AG09309 (cell line): ENCODE measurements around the gene SEMA3F.

Experiments
- DNase-seq: peaks from one replicate; pipeline ENCODE4 v3.0.0-alpha.2; 2010; ENCODE audit warnings: low read depth
- H3K4me3 ChIP-seq: 2 replicates; pipeline ENCODE4 v1.5.1; 2011; ENCODE audit warnings: mild to moderate bottlenecking, low read depth, low read length, moderate library complexity; ENCODE audit not compliant: control insufficient read depth
- TF ChIP-seq, protein P1 (sequence below): IDR thresholded peaks from 2 replicates; pipeline ENCODE4 v1.5.1; 2011; ENCODE audit warnings: mild to moderate bottlenecking, low read depth, low read length, inconsistent platforms; ENCODE audit not compliant: insufficient read depth, control insufficient read depth; ENCODE audit errors: missing control alignments

The SEMA3F gene

DNA sequence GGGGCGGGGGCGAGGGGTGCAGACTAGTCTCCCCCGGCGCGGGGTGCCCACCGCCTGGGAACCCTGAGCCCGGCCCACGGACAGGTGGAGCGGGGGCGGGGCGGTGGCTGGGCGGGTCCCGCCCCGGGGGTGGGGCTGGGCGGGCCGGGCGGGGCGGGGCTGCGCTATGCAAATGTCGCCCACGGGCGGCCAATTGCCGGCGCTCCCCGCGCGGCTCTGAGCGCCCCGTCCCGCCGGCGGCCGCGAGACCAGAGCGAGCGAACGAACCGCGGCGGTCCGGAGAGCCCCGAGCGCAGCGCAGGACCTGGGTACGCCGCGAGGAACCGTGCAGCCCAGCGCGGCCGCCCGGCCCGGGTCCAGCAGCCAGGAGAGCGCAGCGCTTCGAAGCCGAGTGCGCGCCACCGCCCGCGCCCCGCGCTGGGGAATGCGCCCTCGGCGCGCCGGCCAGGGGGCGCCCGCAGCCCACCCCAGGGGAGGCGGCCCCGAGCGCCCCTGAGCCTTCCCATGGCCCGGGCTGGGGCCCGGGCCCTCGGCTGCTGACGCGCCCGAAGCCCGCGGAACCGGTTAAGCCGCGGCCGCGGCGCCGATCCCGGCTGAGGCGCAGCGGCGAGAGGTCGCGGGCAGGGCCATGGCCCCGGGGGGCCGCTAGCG lies at the start of gene SEMA3F:
TSS of gene SEMA3F (plus strand) at position 485 of the 651 bp plus-strand sequence. CDS start 4,299 bp downstream, outside the sequence.
- DNase-seq, result no peak
- TF ChIP-seq, protein P1, sequence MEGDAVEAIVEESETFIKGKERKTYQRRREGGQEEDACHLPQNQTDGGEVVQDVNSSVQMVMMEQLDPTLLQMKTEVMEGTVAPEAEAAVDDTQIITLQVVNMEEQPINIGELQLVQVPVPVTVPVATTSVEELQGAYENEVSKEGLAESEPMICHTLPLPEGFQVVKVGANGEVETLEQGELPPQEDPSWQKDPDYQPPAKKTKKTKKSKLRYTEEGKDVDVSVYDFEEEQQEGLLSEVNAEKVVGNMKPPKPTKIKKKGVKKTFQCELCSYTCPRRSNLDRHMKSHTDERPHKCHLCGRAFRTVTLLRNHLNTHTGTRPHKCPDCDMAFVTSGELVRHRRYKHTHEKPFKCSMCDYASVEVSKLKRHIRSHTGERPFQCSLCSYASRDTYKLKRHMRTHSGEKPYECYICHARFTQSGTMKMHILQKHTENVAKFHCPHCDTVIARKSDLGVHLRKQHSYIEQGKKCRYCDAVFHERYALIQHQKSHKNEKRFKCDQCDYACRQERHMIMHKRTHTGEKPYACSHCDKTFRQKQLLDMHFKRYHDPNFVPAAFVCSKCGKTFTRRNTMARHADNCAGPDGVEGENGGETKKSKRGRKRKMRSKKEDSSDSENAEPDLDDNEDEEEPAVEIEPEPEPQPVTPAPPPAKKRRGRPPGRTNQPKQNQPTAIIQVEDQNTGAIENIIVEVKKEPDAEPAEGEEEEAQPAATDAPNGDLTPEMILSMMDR, result no peak

DNA sequence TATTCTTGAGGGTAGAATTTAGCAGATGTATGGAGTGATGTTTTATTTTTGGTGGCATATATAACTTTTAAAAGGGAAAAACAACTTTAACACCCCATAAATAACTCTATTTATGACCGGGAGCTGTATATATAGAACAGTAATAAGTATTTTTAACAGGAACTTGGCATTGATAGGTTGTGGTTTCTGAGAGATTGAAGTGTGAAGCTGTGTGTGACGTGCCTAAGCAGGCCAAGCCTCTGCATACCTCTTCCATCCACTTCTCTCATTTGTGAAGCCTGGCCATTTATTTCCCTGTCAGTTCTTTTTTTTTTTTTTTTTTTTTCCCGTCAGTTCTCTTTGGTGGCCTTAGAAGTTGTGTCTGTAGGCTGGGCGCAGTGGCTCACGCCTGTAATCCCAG lies 43.4 kb upstream of the SEMA3F start:
- no peak overlapping the region for H3K4me3 ChIP-seq
- no peak for DNase-seq
- TF ChIP-seq, protein P1, result no peak

More for the DNA sequence above, at the start of gene SEMA3F:
- peak within 1 kb of the TSS; percentile 31 for H3K4me3 ChIP-seq

DNA sequence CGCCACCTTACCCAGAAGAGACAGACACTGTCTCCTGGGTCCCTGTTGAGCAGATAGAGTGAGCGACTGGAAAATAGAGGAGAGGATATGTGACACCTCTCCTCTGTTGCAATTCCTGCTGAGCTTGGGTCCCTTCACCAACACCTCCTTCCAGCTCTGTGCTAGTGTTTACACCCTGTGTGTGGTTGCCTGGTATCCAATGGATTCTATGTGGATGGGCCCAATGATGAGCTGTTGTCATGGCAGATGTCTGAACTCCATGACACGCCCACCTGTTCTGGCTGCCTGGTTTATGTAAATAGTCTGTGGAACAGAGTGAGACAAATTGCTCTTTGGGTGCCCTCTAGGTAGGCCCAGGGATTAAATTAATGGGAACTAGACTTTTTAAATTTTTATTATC lies 42.7 kb upstream of the SEMA3F start:
- no peak overlapping the region for H3K4me3 ChIP-seq
- TF ChIP-seq, protein P1, result no peak
- no peak for DNase-seq

DNA sequence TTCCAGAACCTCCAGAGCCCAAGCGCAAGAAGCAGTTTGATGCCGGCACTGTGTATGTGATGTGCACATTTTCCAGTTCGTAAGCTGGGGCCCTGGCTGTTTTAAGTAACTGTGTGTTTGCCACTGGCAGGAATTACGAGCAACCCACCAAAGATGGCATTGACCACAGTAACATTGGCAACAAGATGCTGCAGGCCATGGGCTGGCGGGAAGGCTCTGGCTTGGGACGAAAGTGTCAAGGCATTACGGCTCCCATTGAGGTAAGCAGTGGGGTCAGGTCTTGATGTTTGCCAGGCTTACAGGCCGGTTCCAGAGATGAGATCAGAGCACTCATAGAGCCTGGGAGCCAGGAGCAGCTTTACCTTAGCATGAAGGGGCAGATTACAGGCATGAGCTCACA lies 38.0 kb upstream of the SEMA3F start:
- no peak for DNase-seq
- no peak overlapping the region for H3K4me3 ChIP-seq
- TF ChIP-seq, protein P1, result no peak

DNA sequence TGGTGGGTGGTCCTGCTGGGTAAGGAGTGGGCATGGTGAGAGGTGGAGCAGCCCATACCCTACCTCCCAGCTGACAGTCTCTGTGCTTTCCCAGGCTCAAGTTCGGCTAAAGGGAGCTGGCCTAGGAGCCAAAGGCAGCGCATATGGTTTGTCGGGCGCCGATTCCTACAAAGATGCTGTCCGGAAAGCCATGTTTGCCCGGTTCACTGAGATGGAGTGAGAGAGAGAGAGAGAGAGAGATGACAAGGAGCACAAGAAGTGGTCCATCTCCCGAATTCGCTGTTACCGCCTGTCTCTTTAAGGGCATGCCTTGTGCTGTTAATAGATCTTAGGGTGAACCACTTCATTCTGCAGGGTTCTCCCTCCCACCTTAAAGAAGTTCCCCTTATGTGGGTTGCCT lies 36.9 kb upstream of the SEMA3F start:
- no peak for DNase-seq
- H3K4me3 ChIP-seq, result no peak overlapping the region
- TF ChIP-seq, protein P1, result no peak

DNA sequence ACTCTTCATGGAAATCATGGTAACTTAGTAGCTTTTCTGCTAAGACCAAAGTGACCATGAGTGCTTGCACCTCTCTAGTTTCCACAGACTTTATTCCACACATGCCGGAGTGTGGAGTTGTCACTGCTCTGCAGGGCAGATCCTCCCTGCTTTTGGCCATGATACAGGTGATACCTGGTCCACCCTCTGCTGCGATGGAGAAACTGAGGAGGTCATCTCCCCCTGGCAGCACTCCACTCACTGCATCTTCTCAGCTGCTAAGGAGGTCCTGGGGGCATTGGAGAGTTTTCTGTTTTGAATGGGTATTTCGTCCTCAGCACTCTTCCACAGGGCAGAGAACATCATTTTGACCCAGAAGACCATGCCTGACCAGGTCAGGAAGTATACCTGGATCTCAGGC lies 35.3 kb upstream of the SEMA3F start:
- no peak overlapping the region for H3K4me3 ChIP-seq
- TF ChIP-seq, protein P1, result no peak
- no peak for DNase-seq

DNA sequence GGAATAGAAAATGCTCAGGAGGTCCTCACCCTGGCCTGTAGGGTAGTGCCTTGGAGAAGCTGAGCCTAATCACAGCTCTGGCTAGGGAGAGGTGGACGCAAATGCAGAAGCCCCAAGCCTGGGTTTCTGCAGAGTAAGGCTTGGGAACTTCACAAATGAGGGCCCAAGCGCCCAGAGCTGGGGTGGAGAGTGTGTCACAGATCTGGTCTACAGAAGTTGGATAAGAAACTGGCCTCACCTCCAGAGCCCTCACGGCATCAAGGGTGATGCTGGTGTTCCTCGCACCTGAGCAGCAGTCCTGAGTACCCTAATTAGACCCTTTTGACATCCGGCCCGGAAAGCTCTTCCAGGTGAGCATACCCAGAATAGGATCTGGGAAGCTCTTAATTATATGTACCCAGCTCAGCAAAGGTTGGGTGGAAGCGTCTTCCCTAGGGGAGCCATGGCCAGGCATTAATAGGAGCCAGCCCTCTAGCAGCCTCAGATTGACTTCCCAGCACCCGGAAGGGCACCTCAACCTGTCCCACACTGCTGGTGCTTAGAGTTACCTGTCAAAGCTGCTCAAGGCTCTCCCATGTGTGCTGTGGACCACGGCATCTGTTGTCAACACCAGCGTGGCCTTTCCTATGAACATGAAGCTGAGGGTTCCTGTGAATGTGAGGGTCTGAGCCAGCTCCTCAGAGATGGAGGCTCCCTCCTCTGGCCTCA lies 34.6 kb upstream of the SEMA3F start:
- TF ChIP-seq, protein P1, result no peak
- DNase-seq, result no peak
- no peak overlapping the region for H3K4me3 ChIP-seq
